Neural cell (in vitro differentiated cells): ENCODE measurements around the gene RILPL2.
"Not testable (repeated sequence)": the region's sequence is repeated elsewhere in the genome, so short reads cannot be mapped to it uniquely, and the experiment has no call there.

Source experiments
- CTCF ChIP-seq: fragments of 450-650 bp; IDR thresholded peaks from 2 replicates; pipeline ENCODE4 v1.5.1; 2014; ENCODE audit warnings: antibody characterized with exemption, mild to moderate bottlenecking, moderate library complexity; ENCODE audit not compliant: poor library complexity, severe bottlenecking
- EP300 ChIP-seq: fragments of 450-650 bp; conservative IDR thresholded peaks from 2 replicates; pipeline ENCODE4 v1.6.1; 2014; ENCODE audit warnings: antibody characterized with exemption, mild to moderate bottlenecking, moderate library complexity; ENCODE audit not compliant: poor library complexity, severe bottlenecking
- EZH2 ChIP-seq: fragments of 200-600, 300-800 bp; shearing (Covaris generic), sonication (generic); IDR thresholded peaks from 2 replicates; pipeline ENCODE4 v1.6.1; 2014; ENCODE audit warnings: antibody characterized with exemption, low read length, borderline replicate concordance, mild to moderate bottlenecking; ENCODE audit not compliant: insufficient read depth, poor library complexity, severe bottlenecking
- MXI1 ChIP-seq: fragments of 450-650 bp; conservative IDR thresholded peaks from 2 replicates; pipeline ENCODE4 v1.6.1; 2014; ENCODE audit warnings: antibody characterized with exemption, mild to moderate bottlenecking; ENCODE audit not compliant: poor library complexity, severe bottlenecking
- POLR2AphosphoS5 ChIP-seq: IDR thresholded peaks from 2 replicates; pipeline ENCODE4 v1.6.1; 2012
- RAD21 ChIP-seq: fragments of 450-650 bp; conservative IDR thresholded peaks from 2 replicates; pipeline ENCODE4 v1.6.1; 2014; ENCODE audit warnings: antibody characterized with exemption, mild to moderate bottlenecking, moderate library complexity
- REST ChIP-seq: IDR thresholded peaks from 2 replicates; pipeline ENCODE4 v1.6.1; 2012; ENCODE audit warnings: borderline replicate concordance
- SMC3 ChIP-seq: fragments of 450-650 bp; conservative IDR thresholded peaks from 2 replicates; pipeline ENCODE4 v1.6.1; 2014; ENCODE audit warnings: antibody characterized with exemption, mild to moderate bottlenecking, moderate library complexity; ENCODE audit not compliant: poor library complexity

GRCh38 chr12:123408619-123409018 is 27.9 kb downstream of the RILPL2 start:
- not testable (repeated sequence) for TF ChIP-seq CTCF, RAD21, EP300, MXI1, POLR2AphosphoS5, EZH2, REST, SMC3
